DOHH2 (cell line): ENCODE results near the gene USH2A.
A peak's percentile ranks its signal among the peaks of the same experiment; 100 is the strongest.

Source experiments
- H3F3A ChIP-seq: fragments of 200-600 bp; sonication (generic), shearing (Covaris generic); 2 replicates; pipeline ENCODE4 v1.6.0; 2016; ENCODE audit warnings: antibody characterized with exemption, mild to moderate bottlenecking; ENCODE audit not compliant: control insufficient read depth, insufficient read depth
- H3K27ac ChIP-seq: fragments of 200-600 bp; sonication (generic); 2 replicates; pipeline ENCODE4 v1.5.1; 2014; ENCODE audit warnings: low read depth, mild to moderate bottlenecking, low read length, moderate library complexity
- H3K27me3 ChIP-seq: fragments of 200-600 bp; sonication (generic); 2 replicates; pipeline ENCODE4 v1.6.1; 2014; ENCODE audit warnings: mild to moderate bottlenecking, low read length, mixed read lengths; ENCODE audit not compliant: control insufficient read depth
- H3K36me3 ChIP-seq: fragments of 200-600 bp; sonication (generic); 2 replicates; pipeline ENCODE4 v1.6.1; 2014; ENCODE audit warnings: mild to moderate bottlenecking, low read length, moderate library complexity, mixed read lengths; ENCODE audit not compliant: control insufficient read depth
- H3K4me1 ChIP-seq: fragments of 200-600 bp; sonication (generic); 2 replicates; pipeline ENCODE4 v1.6.1; 2014; ENCODE audit warnings: mild to moderate bottlenecking, low read length, mixed read lengths; ENCODE audit not compliant: control insufficient read depth
- H3K4me2 ChIP-seq: fragments of 200-600 bp; sonication (generic); 2 replicates; pipeline ENCODE4 v1.6.0; 2014; ENCODE audit warnings: mild to moderate bottlenecking, low read length, moderate library complexity
- H3K4me3 ChIP-seq: fragments of 200-600 bp; sonication (generic); 2 replicates; pipeline ENCODE4 v1.5.1; 2014; ENCODE audit warnings: mild to moderate bottlenecking, low read length, mixed read lengths
- H3K79me2 ChIP-seq: fragments of 200-600 bp; sonication (generic); 2 replicates; pipeline ENCODE4 v1.6.1; 2014; ENCODE audit warnings: mild to moderate bottlenecking, low read length, mixed read lengths; ENCODE audit not compliant: control insufficient read depth
- H3K9me2 ChIP-seq: fragments of 200-600 bp; sonication (generic); replicated peaks from 2 replicates; pipeline ENCODE4 v1.6.1; 2014; ENCODE audit warnings: mild to moderate bottlenecking, low read length, mixed read lengths; ENCODE audit not compliant: control insufficient read depth
- H3K9me3 ChIP-seq: fragments of 200-600 bp; sonication (generic); 2 replicates; pipeline ENCODE4 v1.6.1; 2014; ENCODE audit warnings: antibody characterized with exemption, low read length, mixed read lengths; ENCODE audit not compliant: control insufficient read depth, insufficient read depth
- H4K20me1 ChIP-seq: fragments of 200-600 bp; sonication (generic); 2 replicates; pipeline ENCODE4 v1.6.0; 2014; ENCODE audit warnings: low read depth, mild to moderate bottlenecking, antibody characterized with exemption, low read length, moderate library complexity; ENCODE audit not compliant: control insufficient read depth, insufficient read depth
- EZH2phosphoT487 ChIP-seq: fragments of 200-600 bp; sonication (generic); IDR thresholded peaks from 2 replicates; pipeline ENCODE4 v1.6.1; 2017; ENCODE audit warnings: borderline replicate concordance, mild to moderate bottlenecking, antibody characterized with exemption, low read length, moderate library complexity, mixed read lengths
- TF ChIP-seq, protein P1 (sequence below): fragments of 200-600 bp; sonication (generic); IDR thresholded peaks from one replicate; pipeline ENCODE4 v1.5.1; 2014; ENCODE audit warnings: antibody characterized with exemption, mild to moderate bottlenecking, low read depth, low read length; ENCODE audit not compliant: poor library complexity, severe bottlenecking

The USH2A gene

DNA sequence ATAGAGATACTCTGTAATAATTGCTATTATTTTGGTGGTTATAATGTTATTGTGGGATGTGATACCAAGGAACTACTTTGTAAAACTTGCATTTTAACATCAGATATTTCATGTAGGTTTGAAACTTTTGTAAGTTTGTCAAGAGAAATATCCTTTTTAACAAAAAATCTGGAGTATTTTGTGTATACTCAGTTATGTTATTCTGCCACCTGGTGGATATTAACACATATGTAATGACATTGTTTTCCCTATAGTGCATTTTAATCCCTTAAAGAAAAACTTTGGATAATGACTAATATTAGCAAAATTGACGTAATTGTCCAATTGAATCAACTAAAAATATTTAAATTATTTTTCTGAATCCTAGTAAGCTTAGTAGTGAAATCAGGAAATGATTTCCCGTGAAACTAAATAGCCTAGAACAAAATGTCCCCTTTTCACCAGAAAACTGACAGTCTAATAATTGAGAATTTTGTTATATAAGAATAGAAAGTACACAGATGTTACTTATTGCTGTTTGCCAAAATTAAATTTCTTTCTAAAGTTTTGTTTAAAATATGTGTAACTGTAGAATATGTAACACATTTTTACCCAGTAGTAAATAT, 816.6 kb downstream of the USH2A start:
- H3K36me3 ChIP-seq = peaks cover 53% of the 10 kb centered on the region
- H3K4me1 ChIP-seq = no peaks in the 10 kb centered on the region
- no peaks in the 10 kb centered on the region for H3K27me3 ChIP-seq
- H4K20me1 ChIP-seq = no peaks in the 10 kb centered on the region
- H3F3A ChIP-seq = peaks cover 6% of the 10 kb centered on the region; the same call in 1 of the 2 replicates
- no peak overlapping the region for H3K4me3 ChIP-seq
- H3K4me2 ChIP-seq = no peak overlapping the region
- H3K9me3 ChIP-seq = no peaks in the 10 kb centered on the region
- no peaks in the 10 kb centered on the region for H3K79me2 ChIP-seq
- no peaks in the 10 kb centered on the region for H3K9me2 ChIP-seq
- H3K27ac ChIP-seq = no peak overlapping the region
- TF ChIP-seq, protein P1, sequence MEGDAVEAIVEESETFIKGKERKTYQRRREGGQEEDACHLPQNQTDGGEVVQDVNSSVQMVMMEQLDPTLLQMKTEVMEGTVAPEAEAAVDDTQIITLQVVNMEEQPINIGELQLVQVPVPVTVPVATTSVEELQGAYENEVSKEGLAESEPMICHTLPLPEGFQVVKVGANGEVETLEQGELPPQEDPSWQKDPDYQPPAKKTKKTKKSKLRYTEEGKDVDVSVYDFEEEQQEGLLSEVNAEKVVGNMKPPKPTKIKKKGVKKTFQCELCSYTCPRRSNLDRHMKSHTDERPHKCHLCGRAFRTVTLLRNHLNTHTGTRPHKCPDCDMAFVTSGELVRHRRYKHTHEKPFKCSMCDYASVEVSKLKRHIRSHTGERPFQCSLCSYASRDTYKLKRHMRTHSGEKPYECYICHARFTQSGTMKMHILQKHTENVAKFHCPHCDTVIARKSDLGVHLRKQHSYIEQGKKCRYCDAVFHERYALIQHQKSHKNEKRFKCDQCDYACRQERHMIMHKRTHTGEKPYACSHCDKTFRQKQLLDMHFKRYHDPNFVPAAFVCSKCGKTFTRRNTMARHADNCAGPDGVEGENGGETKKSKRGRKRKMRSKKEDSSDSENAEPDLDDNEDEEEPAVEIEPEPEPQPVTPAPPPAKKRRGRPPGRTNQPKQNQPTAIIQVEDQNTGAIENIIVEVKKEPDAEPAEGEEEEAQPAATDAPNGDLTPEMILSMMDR = peak; percentile 61
- TF ChIP-seq EZH2phosphoT487 = no peak

DNA sequence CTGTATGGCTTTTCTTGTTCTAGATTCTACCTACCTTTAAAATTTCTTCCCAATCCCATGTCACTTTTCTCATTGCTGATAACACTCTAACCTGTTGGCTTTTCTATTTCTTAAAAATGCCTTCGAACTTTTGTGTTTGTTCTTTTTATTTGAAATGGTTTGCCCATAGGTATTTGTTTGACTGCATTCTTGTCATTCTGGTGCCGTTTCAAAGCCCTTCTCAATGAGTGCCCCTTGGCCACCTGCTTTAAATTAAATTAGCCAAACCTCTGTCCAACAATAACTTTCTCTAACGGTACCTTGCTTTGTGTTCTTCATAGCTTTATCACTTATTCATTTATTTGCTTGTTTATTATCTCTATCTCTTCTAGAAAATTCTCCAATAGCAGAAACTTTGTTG, 817.2 kb downstream of the USH2A start:
- Histone ChIP-seq H3K9me3 (no peaks in the 10 kb centered on the region), H3K36me3 (peaks cover 53% of the 10 kb centered on the region), H3K27me3 (no peaks in the 10 kb centered on the region), H3K4me2 (no peak overlapping the region), H3K9me2 (no peaks in the 10 kb centered on the region), H3F3A (peaks cover 6% of the 10 kb centered on the region; the same call in 1 of the 2 replicates), H3K79me2 (no peaks in the 10 kb centered on the region), H3K4me1 (no peaks in the 10 kb centered on the region), H3K4me3 (no peak overlapping the region), H3K27ac (no peak overlapping the region), H4K20me1 (no peaks in the 10 kb centered on the region)
- TF ChIP-seq EZH2phosphoT487 = no peak
- TF ChIP-seq, protein P1 = no peak

GRCh38 chr1:215605011-215605621, 818.1 kb downstream of the USH2A start:
- no peak overlapping the region for H3K4me3 ChIP-seq
- H3K9me2 ChIP-seq = no peaks in the 10 kb centered on the region
- H4K20me1 ChIP-seq = no peaks in the 10 kb centered on the region
- no peak overlapping the region for H3K27ac ChIP-seq
- H3K4me1 ChIP-seq = no peaks in the 10 kb centered on the region
- H3K27me3 ChIP-seq = no peaks in the 10 kb centered on the region
- H3K9me3 ChIP-seq = no peaks in the 10 kb centered on the region
- H3K36me3 ChIP-seq = peaks cover 53% of the 10 kb centered on the region
- H3K4me2 ChIP-seq = no peak overlapping the region
- no peaks in the 10 kb centered on the region for H3K79me2 ChIP-seq
- H3F3A ChIP-seq = peaks cover 6% of the 10 kb centered on the region; the same call in 1 of the 2 replicates
- no peak for TF ChIP-seq EZH2phosphoT487
- TF ChIP-seq, protein P1 = no peak
